Right lobe of liver (tissue), 4 donors: ENCODE results near the gene TMEM270.

Experiments used
- POLR2A ChIP-seq: fragments of 450-650 bp; IDR thresholded peaks from one replicate; pipeline ENCODE4 v1.6.1; 2017; ENCODE audit warnings: antibody characterized with exemption, mild to moderate bottlenecking
- TF ChIP-seq, protein P1 (sequence below), 4 donors: fragments of 200-600 bp in 3 of 4; fragments of 450-650 bp in 1 of 4; IDR thresholded peaks; one replicate each; pipeline versions ENCODE4 v1.5.1 to v1.8.0; 2016 to 2022; ENCODE audit warnings: antibody characterized with exemption in 4 of 4, mild to moderate bottlenecking in 2 of 4
- donor health status: DM: no; HTN: no; CAD: no.
- donor health status: DM: no; HTN: no; CAD: no.
- donor health status: DM: no; HTN: yes; CAD: no.

DNA sequence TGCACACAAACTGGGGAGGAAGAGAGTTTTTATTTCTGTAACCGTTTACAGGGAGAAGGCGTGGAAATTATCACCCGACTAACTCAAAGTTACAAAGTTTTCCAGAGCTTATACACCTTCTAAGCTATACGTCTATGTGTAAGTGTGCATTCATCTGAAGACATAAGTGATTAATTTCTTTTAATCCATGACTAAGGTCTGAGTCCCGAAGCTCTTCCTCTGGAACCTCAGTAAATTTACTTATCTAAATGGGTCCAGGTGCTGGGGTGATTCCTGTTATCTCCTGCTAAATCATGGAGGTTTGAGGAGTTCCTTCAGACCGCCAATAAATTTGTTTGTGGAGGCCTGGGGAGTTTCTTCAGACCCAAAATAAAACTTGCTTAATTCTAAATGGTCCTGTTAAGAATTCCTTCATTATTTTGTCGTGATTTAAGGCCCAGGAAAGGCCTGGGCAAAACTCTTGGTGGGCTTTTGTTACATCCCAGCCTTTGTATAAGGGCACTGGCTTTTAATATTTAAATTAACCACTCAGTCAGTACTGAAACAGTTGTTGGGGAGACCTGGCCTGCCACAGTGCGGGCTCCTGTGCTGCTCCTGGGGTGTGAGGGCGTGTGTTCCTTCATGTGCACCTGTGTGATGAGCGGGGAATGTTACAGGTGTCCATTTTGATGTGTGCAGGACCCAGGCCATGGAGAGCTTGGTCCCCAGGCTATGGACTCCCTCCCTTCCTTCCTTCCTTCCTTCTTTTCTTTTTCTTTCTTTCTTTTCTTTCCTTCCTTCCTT, 12.8 kb upstream of the TMEM270 start:
- TF ChIP-seq, protein P1, sequence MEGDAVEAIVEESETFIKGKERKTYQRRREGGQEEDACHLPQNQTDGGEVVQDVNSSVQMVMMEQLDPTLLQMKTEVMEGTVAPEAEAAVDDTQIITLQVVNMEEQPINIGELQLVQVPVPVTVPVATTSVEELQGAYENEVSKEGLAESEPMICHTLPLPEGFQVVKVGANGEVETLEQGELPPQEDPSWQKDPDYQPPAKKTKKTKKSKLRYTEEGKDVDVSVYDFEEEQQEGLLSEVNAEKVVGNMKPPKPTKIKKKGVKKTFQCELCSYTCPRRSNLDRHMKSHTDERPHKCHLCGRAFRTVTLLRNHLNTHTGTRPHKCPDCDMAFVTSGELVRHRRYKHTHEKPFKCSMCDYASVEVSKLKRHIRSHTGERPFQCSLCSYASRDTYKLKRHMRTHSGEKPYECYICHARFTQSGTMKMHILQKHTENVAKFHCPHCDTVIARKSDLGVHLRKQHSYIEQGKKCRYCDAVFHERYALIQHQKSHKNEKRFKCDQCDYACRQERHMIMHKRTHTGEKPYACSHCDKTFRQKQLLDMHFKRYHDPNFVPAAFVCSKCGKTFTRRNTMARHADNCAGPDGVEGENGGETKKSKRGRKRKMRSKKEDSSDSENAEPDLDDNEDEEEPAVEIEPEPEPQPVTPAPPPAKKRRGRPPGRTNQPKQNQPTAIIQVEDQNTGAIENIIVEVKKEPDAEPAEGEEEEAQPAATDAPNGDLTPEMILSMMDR (IDR thresholded peaks at IDR 0.05): no peak
- no peak for TF ChIP-seq POLR2A
